GM19324 (cell line): ENCODE measurements around the gene SYT7.

ENCODE experiments used
- ATAC-seq: cut with Tn5 transposase; IDR thresholded peaks from one replicate; pipeline ENCODE4 v1.9.1; 2021; ENCODE audit warnings: mild to moderate bottlenecking, moderate library complexity; ENCODE audit not compliant: unreplicated experiment, low FRiP score

SYT7 gene

DNA sequence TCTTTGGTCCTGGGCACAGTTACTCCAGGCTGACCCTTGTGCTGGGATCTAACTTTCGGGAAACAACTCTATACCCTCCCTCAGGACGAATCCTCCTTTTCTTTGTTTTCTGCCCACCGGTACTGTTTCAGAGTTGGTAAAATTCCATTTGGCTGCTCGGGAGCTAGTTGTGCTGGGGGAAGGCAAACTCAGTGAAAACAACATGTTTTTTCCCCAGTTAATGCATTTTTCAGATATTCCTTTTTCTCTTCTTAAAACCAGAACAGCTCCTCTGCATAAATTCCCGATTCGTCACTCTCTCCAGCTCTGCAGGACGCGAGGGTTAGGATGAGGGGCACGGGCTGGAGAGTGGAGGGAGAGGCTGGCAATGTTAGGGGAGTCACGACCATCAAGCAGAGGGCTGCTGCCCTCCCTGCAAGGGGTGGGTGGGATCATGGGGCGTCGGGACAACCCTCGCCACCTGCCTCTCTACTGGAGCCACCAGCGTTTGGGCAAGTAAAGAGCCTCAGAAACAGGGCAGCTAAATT is 41.0 kb downstream of the SYT7 start:
- no peak for ATAC-seq

DNA sequence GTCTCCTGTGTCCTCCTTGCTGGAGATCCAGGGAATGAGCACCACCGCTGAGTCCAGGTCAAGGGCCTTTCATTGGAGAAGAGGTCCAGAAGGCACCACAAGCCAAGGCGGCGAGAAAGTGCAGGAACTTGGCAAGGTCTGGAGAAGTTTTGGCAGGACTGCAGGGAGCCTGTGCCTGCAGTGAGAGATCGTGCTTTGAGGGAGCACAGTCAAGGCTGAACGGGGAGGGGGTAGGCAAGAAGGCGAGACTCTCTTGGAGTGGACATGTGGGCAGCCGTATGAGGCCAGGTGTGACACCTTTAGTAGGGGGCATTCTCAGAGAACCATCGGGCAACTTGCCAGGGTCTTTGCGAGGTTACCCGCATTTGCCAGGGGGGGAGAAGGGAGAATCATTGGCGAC is 41.9 kb downstream of the SYT7 start:
- no peak for ATAC-seq

DNA sequence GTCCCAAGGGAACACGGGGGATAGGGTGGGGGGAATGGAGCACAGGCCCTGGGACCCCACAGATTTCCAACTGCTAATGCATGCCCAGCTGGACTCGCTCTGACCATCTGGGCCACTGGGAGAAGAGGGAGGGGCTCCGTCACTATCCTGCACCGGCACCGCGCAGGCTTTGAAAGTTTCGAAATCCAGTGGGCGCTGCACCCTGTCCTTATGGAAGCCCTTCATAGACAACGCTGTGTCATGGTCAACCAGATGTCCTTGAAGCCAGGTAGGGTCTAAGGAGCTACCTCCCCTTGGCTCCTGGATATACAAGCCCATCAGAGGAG is 42.3 kb downstream of the SYT7 start:
- no peak for ATAC-seq

DNA sequence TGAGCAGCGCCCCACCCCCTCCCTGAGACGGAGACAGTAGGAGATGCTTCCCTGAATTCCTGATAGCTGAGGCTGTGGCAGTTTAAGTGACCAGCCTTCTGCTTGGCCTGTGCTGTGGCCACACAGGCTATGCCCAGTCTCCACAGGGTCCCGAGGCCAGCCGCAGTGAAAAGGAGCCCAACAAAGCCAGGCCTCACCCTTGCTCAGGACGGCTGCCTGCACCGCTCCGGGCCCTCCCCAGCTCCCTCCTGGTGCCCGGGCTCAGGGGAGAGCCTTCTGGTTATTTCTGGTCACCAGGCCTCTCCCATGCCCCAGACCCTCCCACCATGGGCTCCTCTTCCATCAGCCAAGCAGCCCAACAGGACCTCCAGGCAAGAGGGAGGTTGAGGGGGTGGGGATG is 43.5 kb downstream of the SYT7 start:
- no peak for ATAC-seq

DNA sequence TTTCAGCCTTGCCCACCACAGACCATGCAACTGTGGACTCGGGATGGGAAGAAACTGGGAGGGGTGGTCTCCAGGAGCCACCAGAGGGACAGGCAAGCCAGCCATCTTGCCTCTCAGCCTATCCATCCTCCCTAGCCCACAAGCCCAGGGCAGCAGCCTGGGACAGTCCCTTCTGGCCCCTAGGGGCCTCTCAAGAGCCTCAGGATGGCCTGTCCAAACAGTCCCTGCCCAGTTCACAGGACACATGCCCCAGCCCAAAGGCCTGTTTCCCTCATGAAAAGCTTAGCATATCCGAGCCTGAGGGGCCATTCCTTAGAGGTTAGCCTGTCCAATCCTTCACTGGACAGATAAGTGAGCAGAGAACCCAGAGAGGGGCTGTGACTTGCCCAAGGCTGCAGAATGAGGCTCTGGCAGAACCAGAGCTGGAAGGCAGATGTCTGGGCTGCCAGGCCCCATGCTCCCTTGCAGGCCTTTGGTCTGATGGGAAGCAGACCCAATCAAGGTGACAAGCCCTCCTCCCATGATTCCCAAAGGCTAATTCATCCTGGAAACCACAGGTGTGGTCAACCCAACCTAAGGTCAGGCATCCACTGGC is 44.1 kb downstream of the SYT7 start:
- ATAC-seq: no peak

DNA sequence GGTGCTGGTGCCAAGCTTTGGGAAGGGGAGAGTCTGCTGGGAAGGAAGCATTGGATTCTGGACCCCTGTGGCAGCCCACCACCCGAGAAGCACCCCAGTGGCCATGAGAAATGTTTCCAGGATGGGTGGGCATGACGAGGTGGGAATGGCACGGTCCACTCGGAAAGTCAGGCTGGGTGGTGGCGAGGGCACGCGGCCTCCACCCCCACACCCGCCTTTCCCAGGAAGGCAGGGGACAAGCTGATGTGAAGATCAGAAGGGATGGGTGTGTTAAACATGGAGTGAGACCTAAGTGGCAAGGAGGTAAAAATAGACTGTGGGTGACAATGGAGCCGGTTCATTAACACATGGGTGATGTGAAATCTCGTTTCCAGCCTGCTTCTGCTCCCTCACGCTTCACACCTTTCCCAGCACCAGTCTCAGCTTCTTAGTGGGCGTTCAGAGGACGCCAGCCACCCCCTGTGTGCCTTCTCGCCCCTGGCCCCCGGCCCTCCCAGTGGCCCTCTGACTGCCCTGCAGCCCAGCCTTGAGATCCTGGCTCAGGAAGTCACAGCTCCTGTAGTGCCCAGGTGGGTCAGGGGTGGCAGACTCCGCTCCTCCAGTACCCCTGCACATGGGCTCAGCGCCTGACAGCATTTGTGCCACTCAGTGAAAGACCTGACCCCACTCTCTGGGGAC is 44.7 kb downstream of the SYT7 start:
- ATAC-seq: no peak

DNA sequence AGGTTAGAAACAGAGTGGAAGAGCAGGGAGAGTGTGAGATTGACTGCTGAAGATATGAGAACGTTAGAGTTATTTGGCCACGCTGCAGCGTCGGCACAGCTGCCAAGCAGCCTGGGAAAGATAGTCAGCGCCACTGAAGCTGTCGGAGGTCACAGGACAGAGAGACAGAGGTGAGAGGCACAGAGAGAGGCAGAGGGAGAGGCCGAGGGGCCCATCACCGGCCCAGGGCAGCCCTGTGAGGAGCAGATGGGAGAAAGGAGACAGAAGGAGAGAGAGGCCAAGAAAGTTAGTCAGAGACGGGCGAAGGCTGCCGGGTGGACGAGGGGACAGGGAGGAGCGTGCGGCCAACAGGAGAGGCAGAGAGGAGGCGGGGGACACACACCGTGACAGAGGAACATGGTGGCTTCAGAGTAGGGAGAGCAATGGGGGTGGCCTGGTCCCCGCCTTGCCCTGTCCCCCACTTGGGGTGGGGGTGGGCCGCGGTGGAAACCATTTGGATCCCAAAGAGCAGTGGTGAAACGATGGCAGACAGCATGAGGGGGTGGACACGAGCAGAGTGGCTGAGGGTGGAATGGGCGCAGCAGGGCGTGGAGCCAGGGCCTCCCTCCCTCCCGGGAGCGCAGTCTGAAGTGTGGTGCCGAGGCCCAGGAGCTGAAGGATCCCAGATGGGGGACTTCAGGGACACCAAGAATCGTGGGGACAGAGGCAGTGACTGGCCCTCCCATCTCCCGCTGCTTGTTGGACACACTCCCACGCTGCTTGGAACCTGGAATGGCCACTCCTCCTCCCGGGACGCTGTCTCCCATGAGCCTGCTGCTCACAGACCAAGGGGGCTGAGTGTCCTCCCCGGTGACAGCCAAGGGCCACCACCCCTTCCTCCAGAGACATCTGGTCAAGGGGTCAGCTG is 45.7 kb downstream of the SYT7 start:
- ATAC-seq: no peak

DNA sequence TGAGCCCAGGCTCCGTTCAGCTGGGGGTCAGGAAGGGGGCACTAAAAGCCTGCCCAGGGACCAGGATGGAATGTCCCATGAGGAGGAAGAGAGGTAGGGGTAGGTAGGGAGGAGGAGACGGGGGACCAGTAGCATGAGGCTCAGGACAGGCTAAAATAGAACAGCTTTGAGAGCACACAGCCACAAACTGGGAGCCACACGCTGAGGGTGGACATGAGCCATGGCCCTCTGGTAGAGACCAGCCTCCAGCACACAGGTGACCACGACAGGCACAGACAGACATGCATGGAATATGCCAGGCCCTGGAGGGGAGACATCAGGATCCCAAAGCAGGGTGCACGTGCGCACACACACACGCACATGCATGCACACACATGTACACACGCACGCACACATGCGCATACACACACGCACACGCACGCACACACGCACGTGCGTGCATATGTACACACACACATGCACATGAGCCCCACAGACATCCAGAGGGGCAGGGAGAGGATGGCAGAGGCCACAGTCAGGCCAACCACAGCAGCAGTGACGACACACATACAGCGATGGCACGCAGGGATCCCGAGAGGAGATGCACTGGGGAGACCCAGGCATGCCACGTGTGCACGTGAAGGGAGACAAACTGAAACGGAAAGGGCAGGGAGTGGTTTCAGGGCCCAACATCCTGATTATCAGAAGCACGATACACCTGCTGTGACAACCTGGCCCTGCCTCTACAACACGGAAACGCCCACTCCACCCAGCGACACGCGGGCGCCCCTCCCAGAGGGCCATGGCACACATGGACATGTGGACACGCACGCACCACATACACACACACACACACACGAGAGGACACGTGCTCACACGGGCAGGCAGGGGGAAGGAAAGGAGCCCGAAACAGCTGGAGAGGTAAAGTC is 46.6 kb downstream of the SYT7 start:
- ATAC-seq: no peak

DNA sequence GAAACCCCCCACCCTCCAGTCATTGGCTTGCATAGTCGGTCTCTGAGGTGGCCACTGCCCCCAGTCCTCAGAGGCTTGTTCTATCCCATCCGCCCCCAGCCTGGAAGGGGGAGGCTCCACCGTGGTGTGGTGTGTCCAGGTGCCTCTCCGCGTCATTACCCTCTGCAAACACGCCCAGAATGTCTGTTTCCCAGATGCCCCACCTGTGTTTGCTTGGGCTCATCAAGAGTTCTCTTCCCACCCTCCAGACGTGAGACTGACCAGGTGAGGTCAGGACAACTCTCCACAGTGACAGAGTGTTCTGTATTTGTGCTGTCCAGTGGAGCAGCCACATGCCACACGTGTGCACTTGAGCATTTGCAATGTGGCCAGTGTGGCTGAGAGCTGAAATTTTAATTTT is 47.5 kb downstream of the SYT7 start:
- no peak for ATAC-seq

DNA sequence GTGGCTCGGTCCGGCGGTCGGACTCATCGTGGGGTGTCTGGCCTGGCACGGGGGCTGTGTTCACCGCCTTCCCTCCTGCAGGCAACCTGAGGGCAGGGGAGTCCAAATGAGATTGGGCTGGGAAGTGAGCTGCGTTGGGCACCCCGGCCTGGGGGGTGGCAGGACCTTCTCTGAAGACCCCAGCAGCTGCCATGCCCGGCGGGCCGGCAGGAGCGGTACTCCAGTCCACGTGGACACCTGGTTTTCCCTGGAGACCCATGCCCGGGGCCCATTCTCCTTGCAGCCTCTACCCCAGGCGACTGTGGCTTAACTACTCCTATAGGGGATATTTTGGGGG is 47.9 kb downstream of the SYT7 start:
- no peak for ATAC-seq

DNA sequence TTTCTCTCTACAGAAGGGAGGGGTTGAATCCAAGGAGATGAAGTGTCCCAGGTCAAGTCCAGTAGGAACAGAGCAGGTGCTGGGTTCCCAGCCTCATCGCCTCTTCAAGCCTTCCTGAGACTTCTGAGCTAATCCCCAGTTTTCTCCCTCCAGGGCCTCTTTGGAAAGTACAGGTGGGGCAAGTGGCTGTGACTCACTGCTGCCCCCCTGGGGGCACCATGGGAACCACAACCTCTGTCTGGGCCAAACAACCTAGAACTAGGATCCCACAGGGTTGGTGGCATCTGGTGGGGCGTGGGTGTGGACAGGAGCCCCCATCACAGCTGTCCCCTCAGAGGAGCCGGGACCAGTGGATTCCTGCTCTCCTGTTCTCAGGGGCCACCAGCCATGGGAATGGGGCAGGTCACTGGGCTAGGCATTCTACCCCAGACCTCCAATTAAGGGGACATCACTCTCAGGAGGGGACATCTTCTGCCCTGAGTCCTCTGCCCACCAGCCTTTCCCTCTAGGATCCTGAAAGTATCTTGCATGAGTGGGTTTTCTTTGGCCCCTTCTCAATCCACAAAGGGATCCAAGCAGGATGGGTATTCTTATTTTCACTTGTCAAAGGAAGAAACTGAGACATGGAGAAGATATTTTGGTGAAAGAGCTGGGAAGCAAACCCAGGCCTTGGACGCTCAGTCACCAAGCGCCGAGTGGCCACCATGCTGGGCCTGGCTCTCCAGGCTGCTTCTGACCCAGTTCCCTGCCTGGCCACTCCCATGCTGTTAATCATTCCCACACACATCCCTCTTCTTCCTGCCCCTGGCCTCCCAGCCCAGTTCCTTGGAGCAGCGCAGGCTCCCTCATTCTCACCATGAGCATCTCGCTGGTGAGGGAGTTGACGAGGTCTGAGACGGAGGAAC is 48.5 kb downstream of the SYT7 start:
- no peak for ATAC-seq

DNA sequence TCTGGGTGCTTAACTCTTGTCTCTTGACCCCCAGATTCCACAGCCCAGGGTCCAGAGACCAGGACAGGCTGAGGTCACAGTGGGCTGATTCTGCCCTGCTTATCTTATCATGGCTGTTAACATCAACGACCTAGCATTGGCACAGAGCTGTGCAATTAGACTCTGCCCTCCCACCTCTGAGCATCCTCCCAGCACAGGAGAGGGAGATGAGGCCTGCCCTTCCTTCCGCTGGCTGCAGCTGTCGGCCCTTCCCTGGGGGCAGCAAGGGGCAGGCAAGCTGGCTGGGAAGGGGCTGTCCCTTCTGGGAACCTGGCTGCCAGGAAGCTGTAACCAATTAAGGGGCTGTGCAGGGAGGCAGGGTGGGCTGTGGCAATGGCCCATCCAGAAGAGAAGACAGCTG is 49.8 kb downstream of the SYT7 start:
- ATAC-seq: no peak

DNA sequence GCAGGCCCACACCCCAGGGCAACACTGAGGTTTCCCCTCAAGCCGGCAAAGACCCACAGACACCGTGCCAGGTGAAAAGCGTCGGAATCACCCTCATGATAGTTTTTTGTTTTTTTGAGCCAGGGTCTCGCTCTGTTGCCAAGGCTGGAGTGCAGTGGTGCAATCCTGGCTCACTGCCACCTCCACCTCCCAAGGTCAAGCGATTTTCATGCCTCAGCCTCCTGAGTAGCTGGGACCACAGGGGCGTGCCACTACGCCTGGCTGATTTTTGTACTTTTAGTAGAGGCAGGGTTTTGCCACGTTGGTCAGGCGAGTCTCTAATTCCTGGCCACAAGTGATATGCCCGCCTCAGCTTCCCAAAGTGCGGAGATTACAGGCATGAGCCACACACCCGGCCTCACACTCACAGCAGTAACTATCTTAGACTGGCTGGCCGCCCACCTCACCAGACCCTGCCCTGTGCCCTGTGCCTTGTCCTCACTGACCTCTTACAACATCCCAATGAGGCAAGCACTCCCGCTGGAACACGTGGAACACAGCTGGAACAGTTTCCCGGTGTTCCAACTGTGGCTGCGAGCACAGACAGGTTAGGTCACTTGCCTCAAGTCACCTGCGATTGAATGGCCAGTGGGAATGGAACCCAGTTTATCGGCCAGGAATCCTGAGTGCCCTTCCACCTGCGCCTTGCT is 51.2 kb downstream of the SYT7 start:
- ATAC-seq: no peak

DNA sequence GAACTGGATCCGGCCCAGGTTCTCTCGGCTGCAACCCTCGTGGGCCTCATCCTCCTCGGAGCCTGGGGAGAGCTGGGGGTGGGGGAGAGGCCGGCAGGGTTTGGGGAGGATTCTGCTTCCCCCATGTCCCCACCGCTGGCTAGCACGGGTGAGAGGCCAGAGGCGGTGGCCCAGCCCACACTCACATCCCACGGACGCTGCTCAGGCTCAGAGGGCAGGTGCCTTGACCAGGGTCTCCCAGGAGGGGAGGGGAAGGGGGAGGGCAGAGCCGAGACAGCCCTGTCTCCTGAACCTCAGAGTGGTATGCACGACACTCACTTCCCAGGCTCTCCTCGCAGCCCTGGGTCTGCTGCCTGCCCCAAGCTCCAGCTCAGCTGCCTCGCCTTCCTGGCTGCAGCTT is 52.8 kb downstream of the SYT7 start:
- no peak for ATAC-seq

DNA sequence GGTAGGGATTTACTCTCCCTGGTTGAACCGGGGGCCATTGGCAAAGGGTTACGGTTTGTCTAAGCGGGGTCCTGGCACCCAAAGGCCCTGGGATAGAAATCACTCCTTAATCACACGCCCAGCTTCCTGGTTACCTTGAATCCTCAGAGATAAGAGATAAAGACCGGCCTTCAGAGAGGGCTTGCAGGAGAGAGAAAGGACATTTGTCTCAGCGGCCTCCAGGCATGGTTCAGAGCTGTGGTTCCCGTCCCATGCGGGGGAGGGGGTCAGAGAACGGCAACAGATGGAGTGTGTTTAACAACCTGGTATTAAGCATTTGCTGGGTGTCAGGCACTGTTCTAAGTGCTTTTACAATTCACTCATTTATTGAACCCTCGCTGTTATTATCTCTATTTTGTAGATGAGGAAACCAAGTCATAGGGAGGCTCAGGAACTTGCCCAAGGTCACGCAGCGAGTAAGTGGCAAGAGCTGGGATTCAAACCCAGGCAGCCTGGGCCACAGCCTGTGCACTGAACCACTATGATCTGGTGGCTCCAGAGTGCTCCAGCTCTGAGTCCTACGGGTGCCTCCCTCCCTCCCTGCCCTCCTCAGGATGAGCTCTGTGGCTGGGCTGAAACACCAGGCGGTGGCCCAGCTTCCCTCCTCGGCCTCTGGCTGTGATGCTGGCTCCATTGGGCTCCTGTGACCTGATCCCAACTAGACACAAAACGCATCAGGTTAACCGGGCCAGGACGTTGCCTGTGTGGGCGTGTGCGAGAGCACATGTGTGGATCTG is 53.7 kb downstream of the SYT7 start:
- ATAC-seq: no peak

DNA sequence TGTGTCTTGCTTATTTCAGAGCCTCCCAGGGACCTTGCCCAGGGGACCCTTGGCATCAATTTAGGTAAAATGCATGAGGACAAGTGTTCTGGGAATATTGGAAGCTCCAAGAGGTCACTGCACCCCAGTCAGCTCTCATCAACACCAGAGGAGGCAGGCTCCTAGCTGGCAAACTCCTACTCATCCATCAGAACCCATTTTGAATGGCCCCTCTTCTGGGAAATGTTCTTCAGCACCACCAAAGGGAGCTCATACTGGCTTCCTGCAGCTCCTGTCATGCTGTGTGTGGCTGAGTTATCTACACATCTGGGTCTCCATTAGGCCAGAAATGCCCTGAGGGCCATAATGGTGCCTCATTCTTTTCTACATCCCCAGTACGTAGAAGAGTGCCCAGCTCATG is 54.6 kb downstream of the SYT7 start:
- no peak for ATAC-seq

DNA sequence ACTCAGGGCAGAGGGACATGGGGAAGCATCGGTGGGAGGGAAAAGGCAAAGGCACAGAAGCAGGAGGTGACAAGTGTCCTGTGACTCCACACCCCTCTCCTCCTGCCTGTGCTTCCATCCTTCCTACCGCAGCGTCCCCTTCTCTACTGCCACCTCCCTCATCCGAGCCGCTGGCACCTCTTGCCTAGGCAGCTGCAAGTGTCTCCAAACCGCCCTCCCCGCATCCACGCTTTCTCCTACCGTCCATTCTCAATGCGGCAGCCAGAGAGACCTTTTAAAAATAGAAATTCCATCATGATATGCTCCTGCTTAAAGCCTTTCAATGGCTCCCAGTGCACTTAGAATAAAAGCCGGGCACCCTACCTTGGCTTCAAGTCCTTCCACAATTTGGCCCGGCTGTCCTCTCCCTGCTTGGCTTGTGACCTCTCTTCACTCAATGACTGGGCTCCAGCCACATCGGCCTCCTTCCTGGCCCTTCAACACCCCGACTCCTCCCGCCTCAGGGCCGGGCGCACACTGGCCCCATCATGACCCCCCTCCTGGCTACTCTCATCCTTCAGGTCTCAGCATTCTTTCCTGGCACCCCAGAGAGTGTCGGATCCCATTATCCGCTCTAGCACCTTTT is 55.8 kb downstream of the SYT7 start:
- no peak for ATAC-seq

DNA sequence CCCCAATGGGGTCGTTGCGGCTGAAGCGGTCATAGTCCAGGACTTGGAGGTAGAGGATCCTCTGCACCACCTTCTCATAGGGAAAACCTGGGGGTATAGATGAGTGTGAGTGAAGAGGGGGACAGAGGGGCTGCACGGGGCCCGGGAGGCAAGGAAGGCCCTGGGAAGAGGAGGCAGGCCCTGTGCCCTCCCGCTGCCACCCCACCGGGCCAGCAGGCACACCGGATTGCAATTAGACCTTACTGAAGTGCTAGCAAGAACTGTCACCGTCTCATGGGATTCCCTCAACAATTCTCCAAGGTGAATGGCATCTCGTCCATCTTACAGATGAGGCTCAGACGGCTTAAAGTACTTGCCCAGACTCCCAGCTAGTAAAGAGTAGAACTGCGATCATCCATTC is 56.4 kb downstream of the SYT7 start:
- no peak for ATAC-seq
